ENCODE results near the gene IGF1R. TPM values are rescaled to one million over a fixed set of nuclear protein-coding genes. Genes with fewer than 3 reads are reported as not detected.

Gene IGF1R
- total RNA-seq, 2 donors from 2014 or later: 115 to 119 TPM

GRCh38 chr15:98996169-98996568, 347.8 kb downstream of the IGF1R start:
- no peaks in the 10 kb centered on the region for H3K4me1 Mint-ChIP-seq

GRCh38 chr15:98996624-98997023, 348.3 kb downstream of the IGF1R start:
- H3K27me3 ChIP-seq (ENCODE audit: control insufficient read depth, insufficient read depth, low read length, poor library complexity, severe bottlenecking): no peaks in the 10 kb centered on the region
- H3K36me3 ChIP-seq (ENCODE audit: control insufficient read depth, insufficient read depth, low read length): no peaks in the 10 kb centered on the region
- H3K9ac ChIP-seq (ENCODE audit: extremely low read depth, low read length, poor library complexity, severe bottlenecking): no peak overlapping the region
- Mint-ChIP-seq H3K36me3 (ENCODE audit: low read depth) (no peaks in the 10 kb centered on the region), H3K4me3 (no peak overlapping the region), H3K4me1 (no peaks in the 10 kb centered on the region), H3K9me3 (peaks cover 8% of the 10 kb centered on the region), H3K27me3 (ENCODE audit: insufficient read depth) (peaks cover 8% of the 10 kb centered on the region), H3K27ac (no peak overlapping the region)
- 91 to 96% methylated on average over 6 of the region's 6 CpGs for WGBS, 2 experiments (ENCODE audit: insufficient coverage in 1 of 2, insufficient read length in 1 of 2)
- H3K4me1 ChIP-seq (ENCODE audit: control insufficient read depth, insufficient read depth, low read length): no peaks in the 10 kb centered on the region
- TF ChIP-seq CTCF (conservative IDR thresholded peaks at IDR 0.05): no peak
- no peak for DNase-seq
- peaks cover 6% of the 10 kb centered on the region for H3K9me3 ChIP-seq (ENCODE audit: control insufficient read depth, low read length)
- no peak overlapping the region for H3K4me3 ChIP-seq (ENCODE audit: low read length)
- H3K27ac ChIP-seq (ENCODE audit: low read depth, low read length): no peak overlapping the region

More at GRCh38 chr15:98996169-98996568, 347.8 kb downstream of the IGF1R start:
- Mint-ChIP-seq H3K27ac (no peak overlapping the region), H3K27me3 (ENCODE audit: insufficient read depth) (peaks cover 12% of the 10 kb centered on the region), H3K4me3 (no peak overlapping the region), H3K36me3 (ENCODE audit: low read depth) (no peaks in the 10 kb centered on the region), H3K9me3 (peaks cover 8% of the 10 kb centered on the region)
- Histone ChIP-seq H3K4me1 (ENCODE audit: control insufficient read depth, insufficient read depth, low read length) (no peaks in the 10 kb centered on the region), H3K27me3 (ENCODE audit: control insufficient read depth, insufficient read depth, low read length, poor library complexity, severe bottlenecking) (no peaks in the 10 kb centered on the region), H3K9ac (ENCODE audit: extremely low read depth, low read length, poor library complexity, severe bottlenecking) (no peak overlapping the region), H3K36me3 (ENCODE audit: control insufficient read depth, insufficient read depth, low read length) (no peaks in the 10 kb centered on the region), H3K9me3 (ENCODE audit: control insufficient read depth, low read length) (peaks cover 6% of the 10 kb centered on the region), H3K4me3 (ENCODE audit: low read length) (no peak overlapping the region), H3K27ac (ENCODE audit: low read depth, low read length) (no peak overlapping the region)
- no peak for TF ChIP-seq CTCF (conservative IDR thresholded peaks at IDR 0.05)
- DNase-seq: no peak

GRCh38 chr15:98997312-98997711, 349.0 kb downstream of the IGF1R start:
- Histone ChIP-seq H3K9me3 (ENCODE audit: control insufficient read depth, low read length) (peaks cover 6% of the 10 kb centered on the region), H3K36me3 (ENCODE audit: control insufficient read depth, insufficient read depth, low read length) (no peaks in the 10 kb centered on the region), H3K27ac (ENCODE audit: low read depth, low read length) (no peak overlapping the region), H3K27me3 (ENCODE audit: control insufficient read depth, insufficient read depth, low read length, poor library complexity, severe bottlenecking) (no peaks in the 10 kb centered on the region), H3K4me1 (ENCODE audit: control insufficient read depth, insufficient read depth, low read length) (no peaks in the 10 kb centered on the region), H3K9ac (ENCODE audit: extremely low read depth, low read length, poor library complexity, severe bottlenecking) (no peak overlapping the region), H3K4me3 (ENCODE audit: low read length) (no peak overlapping the region)
- no peak overlapping the region for H3K4me3 Mint-ChIP-seq
- H3K9me3 Mint-ChIP-seq: peaks cover 8% of the 10 kb centered on the region
- no peaks in the 10 kb centered on the region for H3K4me1 Mint-ChIP-seq
- WGBS, 2 experiments (ENCODE audit: insufficient coverage in 1 of 2, insufficient read length in 1 of 2): 90 to 94% methylated on average over 2 to 3 of the region's 3 CpGs
- TF ChIP-seq CTCF (conservative IDR thresholded peaks at IDR 0.05): no peak
- no peak for DNase-seq
- no peak overlapping the region for H3K27ac Mint-ChIP-seq
- peaks cover 2% of the 10 kb centered on the region for H3K27me3 Mint-ChIP-seq (ENCODE audit: insufficient read depth)
- no peaks in the 10 kb centered on the region for H3K36me3 Mint-ChIP-seq (ENCODE audit: low read depth)
